ENCODE measurements around the gene PHEX. TPM values are rescaled to one million over a fixed set of nuclear protein-coding genes. Genes with fewer than 3 reads are reported as not detected.

Gene PHEX
- total and polyA plus RNA-seq, 7 donors = 0.16 to 0.83 (median 0.71) TPM; not detected in 2

DNA sequence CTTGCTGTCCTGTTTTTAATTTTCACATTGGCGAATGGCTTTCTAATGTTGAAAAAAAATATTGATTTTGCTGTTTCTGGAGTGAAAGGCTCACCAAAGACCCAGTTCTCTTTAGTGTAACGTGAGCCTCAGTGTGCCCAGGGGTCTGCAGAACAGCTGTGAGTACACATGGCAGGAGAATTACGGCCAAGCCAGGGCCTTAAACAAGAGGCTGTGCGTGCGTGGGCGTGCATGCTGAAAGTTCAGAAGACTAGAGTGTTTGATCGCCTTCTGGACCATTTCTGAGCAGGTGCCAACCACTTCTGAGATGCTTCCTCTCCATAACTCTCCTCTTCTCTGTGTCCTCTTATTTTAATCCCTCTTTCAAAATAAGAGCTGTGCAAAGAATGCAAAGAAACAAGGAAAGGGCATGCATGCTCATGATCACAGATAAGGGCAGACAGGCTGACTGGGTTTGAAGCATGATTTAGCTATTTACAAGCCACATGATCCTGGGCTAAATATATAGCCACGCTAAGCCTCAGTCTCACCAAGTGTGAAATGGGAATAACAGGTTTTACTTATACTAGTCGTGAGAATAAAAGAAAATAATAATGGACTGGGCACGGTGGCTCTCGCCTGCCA lies 9.9 kb downstream of the PHEX start:
- 83 to 89% methylated on average over 11 of the region's 11 CpGs for WGBS, 2 donors
- TF ChIP-seq, protein P1, sequence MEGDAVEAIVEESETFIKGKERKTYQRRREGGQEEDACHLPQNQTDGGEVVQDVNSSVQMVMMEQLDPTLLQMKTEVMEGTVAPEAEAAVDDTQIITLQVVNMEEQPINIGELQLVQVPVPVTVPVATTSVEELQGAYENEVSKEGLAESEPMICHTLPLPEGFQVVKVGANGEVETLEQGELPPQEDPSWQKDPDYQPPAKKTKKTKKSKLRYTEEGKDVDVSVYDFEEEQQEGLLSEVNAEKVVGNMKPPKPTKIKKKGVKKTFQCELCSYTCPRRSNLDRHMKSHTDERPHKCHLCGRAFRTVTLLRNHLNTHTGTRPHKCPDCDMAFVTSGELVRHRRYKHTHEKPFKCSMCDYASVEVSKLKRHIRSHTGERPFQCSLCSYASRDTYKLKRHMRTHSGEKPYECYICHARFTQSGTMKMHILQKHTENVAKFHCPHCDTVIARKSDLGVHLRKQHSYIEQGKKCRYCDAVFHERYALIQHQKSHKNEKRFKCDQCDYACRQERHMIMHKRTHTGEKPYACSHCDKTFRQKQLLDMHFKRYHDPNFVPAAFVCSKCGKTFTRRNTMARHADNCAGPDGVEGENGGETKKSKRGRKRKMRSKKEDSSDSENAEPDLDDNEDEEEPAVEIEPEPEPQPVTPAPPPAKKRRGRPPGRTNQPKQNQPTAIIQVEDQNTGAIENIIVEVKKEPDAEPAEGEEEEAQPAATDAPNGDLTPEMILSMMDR (IDR thresholded peaks at IDR 0.05) = no peak
- TF ChIP-seq EP300 (IDR thresholded peaks at IDR 0.05) = no peak
- TF ChIP-seq POLR2A (IDR thresholded peaks at IDR 0.05) = no peak
- TF ChIP-seq POLR2AphosphoS5 (IDR thresholded peaks at IDR 0.05) = no peak
- Histone ChIP-seq H3K4me3 (no peak overlapping the region), H3K36me3 (no peaks in the 10 kb centered on the region), H3K9me3 (no peaks in the 10 kb centered on the region), H3K27me3 (no peaks in the 10 kb centered on the region), H3K4me1 (no peaks in the 10 kb centered on the region), H3K27ac (no peak overlapping the region)
- intact Hi-C loops (cut with DNase I) = no loop called here
- no peak for DNase-seq

DNA sequence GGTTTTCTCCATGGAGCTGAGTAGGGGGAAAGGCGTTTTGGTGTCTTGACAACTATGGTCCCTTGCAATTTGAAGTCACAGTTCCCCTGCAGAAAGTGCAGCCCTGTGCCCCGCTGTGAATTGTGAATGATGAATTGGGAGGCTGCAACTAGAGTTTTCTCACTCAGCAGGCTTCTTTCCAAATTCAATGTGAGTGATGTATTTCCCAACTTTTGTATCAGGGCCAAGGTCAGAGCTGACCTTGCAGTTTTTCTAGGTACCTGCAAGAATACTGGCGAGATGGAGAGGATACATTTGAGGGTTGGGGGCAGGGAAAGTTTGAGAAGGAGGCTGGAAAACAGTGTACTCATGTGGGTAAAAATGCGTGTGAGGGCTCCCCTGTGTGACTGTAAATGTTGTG lies 11.7 kb downstream of the PHEX start:
- intact Hi-C loops (cut with DNase I) = no loop called here
- H3K4me3 ChIP-seq = no peak overlapping the region
- DNase-seq = no peak
- 83 to 89% methylated on average over 4 of the region's 4 CpGs for WGBS, 2 donors
- H3K27me3 ChIP-seq = no peaks in the 10 kb centered on the region
- H3K4me1 ChIP-seq = no peaks in the 10 kb centered on the region
- H3K9me3 ChIP-seq = no peaks in the 10 kb centered on the region
- no peaks in the 10 kb centered on the region for H3K36me3 ChIP-seq
- no peak for TF ChIP-seq EP300 (IDR thresholded peaks at IDR 0.05)
- TF ChIP-seq, protein P1 (IDR thresholded peaks at IDR 0.05) = no peak
- TF ChIP-seq POLR2AphosphoS5 (IDR thresholded peaks at IDR 0.05) = no peak
- no peak for TF ChIP-seq POLR2A (IDR thresholded peaks at IDR 0.05)
- H3K27ac ChIP-seq = no peak overlapping the region

DNA sequence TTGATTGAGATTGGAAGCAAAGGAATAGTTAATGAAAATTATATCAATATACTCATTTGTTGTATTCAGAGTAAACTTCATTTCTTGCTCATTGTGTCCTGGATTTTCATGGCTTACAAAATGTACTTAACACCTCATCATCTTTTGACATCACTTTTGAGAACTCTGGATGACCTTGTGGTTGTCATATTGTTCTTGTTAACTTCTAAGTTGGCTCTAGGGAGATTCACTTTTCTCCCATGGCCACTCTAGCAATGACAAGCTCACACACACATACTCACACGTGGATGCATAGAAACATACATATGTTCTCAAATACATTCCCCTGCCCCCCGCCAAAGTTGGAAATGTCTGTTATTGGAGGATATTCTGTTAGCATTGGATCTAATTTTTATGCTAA lies 15.3 kb downstream of the PHEX start:
- H3K36me3 ChIP-seq = no peaks in the 10 kb centered on the region
- no peaks in the 10 kb centered on the region for H3K9me3 ChIP-seq
- no peak overlapping the region for H3K4me3 ChIP-seq
- DNase-seq = no peak
- 88 to 89% methylated on average over 2 of the region's 2 CpGs for WGBS, 2 donors
- intact Hi-C loops (cut with DNase I) = no loop called here
- TF ChIP-seq POLR2AphosphoS5 (IDR thresholded peaks at IDR 0.05) (no peak), POLR2A (IDR thresholded peaks at IDR 0.05) (no peak), EP300 (IDR thresholded peaks at IDR 0.05) (no peak)
- TF ChIP-seq, protein P1 (IDR thresholded peaks at IDR 0.05) = no peak
- no peak overlapping the region for H3K27ac ChIP-seq
- H3K27me3 ChIP-seq = no peaks in the 10 kb centered on the region
- H3K4me1 ChIP-seq = no peaks in the 10 kb centered on the region

DNA sequence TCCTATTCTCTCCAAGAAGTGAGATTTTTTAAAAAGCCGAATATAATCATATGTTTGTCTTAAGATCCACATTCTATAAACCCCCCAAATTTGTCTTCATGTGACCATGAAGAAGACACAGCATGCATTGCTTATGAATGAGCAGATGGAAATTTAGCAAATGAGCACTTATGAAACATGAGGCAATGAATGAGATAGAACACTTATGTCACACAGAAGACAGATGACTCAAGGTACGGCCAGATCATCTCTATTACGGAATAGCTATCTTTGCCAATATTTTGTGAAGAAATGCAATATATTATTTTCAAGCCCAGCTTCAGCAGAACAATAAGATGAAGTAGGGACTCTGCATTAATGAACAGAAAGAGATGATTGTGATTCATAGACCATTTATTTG lies 21.4 kb downstream of the PHEX start:
- Histone ChIP-seq H3K36me3 (no peaks in the 10 kb centered on the region), H3K4me1 (no peaks in the 10 kb centered on the region), H3K9me3 (no peaks in the 10 kb centered on the region), H3K27me3 (no peaks in the 10 kb centered on the region), H3K27ac (no peak overlapping the region), H3K4me3 (no peak overlapping the region)
- DNase-seq = no peak
- TF ChIP-seq POLR2AphosphoS5 (IDR thresholded peaks at IDR 0.05) (no peak), POLR2A (IDR thresholded peaks at IDR 0.05) (no peak), EP300 (IDR thresholded peaks at IDR 0.05) (no peak)
- TF ChIP-seq, protein P1 (IDR thresholded peaks at IDR 0.05) = no peak
- 84 to 89% methylated on average over 3 of the region's 3 CpGs for whole genome bisulfite sequencing, 2 donors
- intact Hi-C loops (cut with DNase I) = no loop called here

DNA sequence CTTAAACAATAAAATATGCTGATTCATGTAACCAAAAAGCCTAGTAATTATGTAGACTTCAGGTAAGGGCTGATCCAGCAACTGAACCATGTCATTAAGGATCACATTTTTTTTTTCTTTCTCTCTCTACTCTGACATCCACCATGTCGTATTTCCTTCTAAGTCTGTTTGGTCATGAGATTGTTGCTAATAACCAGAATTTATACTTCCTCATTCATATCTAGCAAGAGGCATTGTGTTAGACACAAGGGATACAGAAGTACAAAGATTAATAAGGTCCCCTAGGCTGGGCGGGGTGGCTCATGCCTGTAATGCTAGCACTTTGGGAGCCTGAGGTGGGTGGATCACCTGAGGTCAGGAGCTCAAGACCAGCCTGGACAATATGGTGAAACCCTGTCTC lies 24.1 kb downstream of the PHEX start:
- DNase-seq = no peak
- Histone ChIP-seq H3K36me3 (no peaks in the 10 kb centered on the region), H3K4me3 (no peak overlapping the region), H3K27me3 (no peaks in the 10 kb centered on the region), H3K27ac (no peak overlapping the region), H3K4me1 (no peaks in the 10 kb centered on the region), H3K9me3 (no peaks in the 10 kb centered on the region)
- TF ChIP-seq POLR2AphosphoS5 (IDR thresholded peaks at IDR 0.05) (no peak), POLR2A (IDR thresholded peaks at IDR 0.05) (no peak), EP300 (IDR thresholded peaks at IDR 0.05) (no peak)
- TF ChIP-seq, protein P1 (IDR thresholded peaks at IDR 0.05) = no peak
- 74 to 77% methylated on average over 2 of the region's 2 CpGs for WGBS, 2 donors
- intact Hi-C loops (cut with DNase I) = no loop called here

Measured in sigmoid colon (tissue), 7 donors.